Upper lobe of right lung (tissue), 1 donor: Measurements from ENCODE around the gene SAP30BP. TPM values are rescaled to one million over a fixed set of nuclear protein-coding genes. Genes with fewer than 3 reads are reported as not detected.

Experiments used
- ATAC-seq: fragments of 200-7000 bp; cut with Tn5 transposase; one replicate; pipeline ENCODE4 v1.9.1; 2020; ENCODE audit warnings: mild to moderate bottlenecking, moderate library complexity
- DNase-seq: peaks from one replicate; pipeline ENCODE4 v3.0.0-alpha.2; 2020
- H3K27ac ChIP-seq: fragments of 200-600 bp; one replicate; pipeline ENCODE4 v1.8.0; 2022
- H3K27me3 ChIP-seq: fragments of 200-600 bp; one replicate; pipeline ENCODE4 v1.8.0; 2022; ENCODE audit warnings: mild to moderate bottlenecking
- H3K36me3 ChIP-seq: fragments of 200-600 bp; one replicate; pipeline ENCODE4 v1.8.0; 2022
- H3K4me1 ChIP-seq: fragments of 200-600 bp; one replicate; pipeline ENCODE4 v1.8.0; 2022
- H3K4me3 ChIP-seq: fragments of 200-600 bp; one replicate; pipeline ENCODE4 v1.8.0; 2022; ENCODE audit warnings: mild to moderate bottlenecking
- H3K9me3 ChIP-seq: fragments of 200-600 bp; one replicate; pipeline ENCODE4 v1.8.0; 2022
- CTCF ChIP-seq: fragments of 200-600 bp; IDR thresholded peaks from one replicate; pipeline ENCODE4 v1.8.0; 2022; ENCODE audit warnings: antibody characterized with exemption
- intact Hi-C: fragments of 100-400 bp; cut with DNase I; formaldehyde crosslinking; loops from one replicate; pipeline ENCODE4 v1.11.0; 2022
- total RNA-seq: library from RNA; stranded (reverse); fragmentation: NEBNext Ultra II Directional; extraction: Animal tissue kit (Norgen Biotek cat#: 25700); gene quantifications from one replicate; pipeline ENCODE4 v1.2.1, GENCODE V29; 2021
- donor health status: DM: no; HTN: yes; CAD: no; lungs with severe emphysema.

The SAP30BP gene
- total RNA-seq, 1 donor from 2014 or later, result 71.4 TPM

DNA sequence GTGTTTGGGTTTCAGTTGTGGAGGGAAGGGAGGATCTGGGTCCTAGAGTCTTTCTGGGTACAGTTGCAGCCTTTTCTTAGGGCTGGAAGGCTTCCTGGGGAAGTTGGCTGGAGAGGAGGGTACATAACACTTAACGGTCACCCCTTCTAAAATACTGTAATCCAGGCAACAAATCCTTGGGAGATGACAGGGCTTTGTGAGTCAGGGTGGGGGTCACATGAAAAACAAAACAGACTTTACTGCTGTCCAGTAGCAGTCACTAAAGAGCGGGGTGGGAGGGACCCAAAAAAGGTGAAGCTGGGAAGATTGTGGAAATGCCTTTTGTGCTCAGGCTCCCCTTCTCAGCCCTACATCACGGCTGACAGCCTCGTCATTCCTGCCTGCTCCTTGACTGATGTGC lies 6.3 kb downstream of the SAP30BP start:
- no peak overlapping the region for H3K27ac ChIP-seq
- H3K4me3 ChIP-seq, result no peak overlapping the region
- TF ChIP-seq CTCF, result no peak
- no peaks in the 10 kb centered on the region for H3K27me3 ChIP-seq
- no peak for ATAC-seq
- peaks cover 12% of the 10 kb centered on the region for H3K4me1 ChIP-seq
- no peak for DNase-seq
- no peaks in the 10 kb centered on the region for H3K9me3 ChIP-seq
- peaks cover 83% of the 10 kb centered on the region for H3K36me3 ChIP-seq
- intact Hi-C loops, result loop anchor here (10.0 kb wide), 1 partner anchor 51 kb away; the partner anchor contains the start of gene ITGB4

GRCh38 chr17:75676461-75676860 lies 9.3 kb downstream of the SAP30BP start:
- Histone ChIP-seq H3K4me3 (no peak overlapping the region), H3K4me1 (peaks cover 19% of the 10 kb centered on the region), H3K9me3 (no peaks in the 10 kb centered on the region), H3K36me3 (peaks cover 69% of the 10 kb centered on the region), H3K27ac (no peak overlapping the region), H3K27me3 (no peaks in the 10 kb centered on the region)
- DNase-seq (no peak), ATAC-seq (no peak)
- TF ChIP-seq CTCF, result no peak
- intact Hi-C loops, result loop anchor here (5.0 to 10.0 kb wide), 2 partner anchors 48 to 76 kb away; partner anchors contain the start of gene ITGB4

- Histone ChIP-seq H3K9me3 (no peaks in the 10 kb centered on the region), H3K4me3 (no peak overlapping the region), H3K4me1 (peaks cover 27% of the 10 kb centered on the region), H3K36me3 (peaks cover 39% of the 10 kb centered on the region), H3K27me3 (no peaks in the 10 kb centered on the region), H3K27ac (peak overlapping the region; percentile 59)
- peak; percentile 42 for TF ChIP-seq CTCF
- peak; percentile 93 for ATAC-seq
- intact Hi-C loops, result loop anchor here (5.0 to 10.0 kb wide), 2 partner anchors 45 to 73 kb away; partner anchors contain the start of gene ITGB4
- no peak for DNase-seq
Measured at GRCh38 chr17:75679706-75680211, 12.6 kb downstream of the SAP30BP start.

GRCh38 chr17:75680431-75680830 lies 13.3 kb downstream of the SAP30BP start:
- TF ChIP-seq CTCF, result no peak
- DNase-seq, result no peak
- no peak for ATAC-seq
- peaks cover 35% of the 10 kb centered on the region for H3K36me3 ChIP-seq
- H3K9me3 ChIP-seq, result no peaks in the 10 kb centered on the region
- intact Hi-C loops, result no loop called here
- peaks cover 28% of the 10 kb centered on the region for H3K4me1 ChIP-seq
- no peaks in the 10 kb centered on the region for H3K27me3 ChIP-seq
- H3K27ac ChIP-seq, result peak overlapping the region; percentile 59
- H3K4me3 ChIP-seq, result no peak overlapping the region

- no peak for DNase-seq
- Histone ChIP-seq H3K4me3 (no peak overlapping the region), H3K9me3 (no peaks in the 10 kb centered on the region), H3K36me3 (peaks cover 27% of the 10 kb centered on the region), H3K4me1 (peaks cover 35% of the 10 kb centered on the region), H3K27me3 (no peaks in the 10 kb centered on the region), H3K27ac (peak overlapping the region; percentile 59)
- ATAC-seq, result no peak
- TF ChIP-seq CTCF, result no peak
- intact Hi-C loops, result no loop called here
Measured at GRCh38 chr17:75681289-75681688, 14.2 kb downstream of the SAP30BP start.

GRCh38 chr17:75683583-75683982 lies 16.4 kb downstream of the SAP30BP start:
- H3K27ac ChIP-seq, result no peak overlapping the region
- intact Hi-C loops, result no loop called here
- no peak for TF ChIP-seq CTCF

More at GRCh38 chr17:75683583-75683982, 16.4 kb downstream of the SAP30BP start:
- Histone ChIP-seq H3K9me3 (no peaks in the 10 kb centered on the region), H3K36me3 (peaks cover 18% of the 10 kb centered on the region), H3K27me3 (no peaks in the 10 kb centered on the region), H3K4me1 (peaks cover 55% of the 10 kb centered on the region), H3K4me3 (no peak overlapping the region)
- DNase-seq (no peak), ATAC-seq (no peak)
